Thoracic aorta (tissue), 2 donors: ENCODE measurements around the gene ADAMTSL2. TPM values are rescaled to one million over a fixed set of nuclear protein-coding genes. Genes with fewer than 3 reads are reported as not detected.

Source experiments
- ATAC-seq: fragments of 150-250 bp; one replicate; pipeline ENCODE4 v1.8.0; 2017; ENCODE audit warnings: low read depth; ENCODE audit not compliant: insufficient number of reproducible peaks, low FRiP score
- DNase-seq: peaks from one replicate; pipeline ENCODE4 v3.0.0-alpha.2; 2020; ENCODE audit warnings: low spot score
- H3K27ac ChIP-seq, 2 donors: fragments of 200-600 bp; sonication (generic); 1 replicate in 1 of 2; 2 replicates in 1 of 2; pipeline ENCODE4 v1.5.1; 2016; ENCODE audit warnings: mild to moderate bottlenecking in 2 of 2, moderate library complexity in 2 of 2
- H3K27me3 ChIP-seq: fragments of 200-600 bp; sonication (generic); replicated peaks from 2 replicates; pipeline ENCODE4 v1.6.0; 2016; ENCODE audit warnings: mild to moderate bottlenecking; ENCODE audit not compliant: insufficient read depth
- H3K36me3 ChIP-seq: fragments of 200-600 bp; sonication (generic); one replicate; pipeline ENCODE4 v1.5.1; 2016
- H3K4me1 ChIP-seq, 2 donors: fragments of 200-600 bp; sonication (generic); 1 replicate in 1 of 2; 2 replicates in 1 of 2; pipeline versions ENCODE4 v1.5.1 to v1.6.0; 2016; ENCODE audit warnings: low read depth in 2 of 2, mild to moderate bottlenecking in 1 of 2; ENCODE audit not compliant: control insufficient read depth in 1 of 2
- H3K4me3 ChIP-seq: fragments of 200-600 bp; sonication (generic); 2 replicates; pipeline ENCODE4 v1.5.1; 2016; ENCODE audit warnings: mild to moderate bottlenecking
- H3K9me3 ChIP-seq: fragments of 200-600 bp; sonication (generic); 2 replicates; pipeline ENCODE4 v1.5.1; 2016
- total RNA-seq, 2 donors: library from RNA; depleted of rRNA; stranded (reverse); fragments of >200 nt; gene quantifications; one replicate each; pipeline versions ENCODE4 v1.1.0 to v1.2.3, GENCODE V29; 2016
- TF ChIP-seq, protein P1 (sequence below): fragments of 200-600 bp; sonication (generic); IDR thresholded peaks from one replicate; pipeline ENCODE4 v1.5.1; 2019; ENCODE audit warnings: antibody characterized with exemption

Gene ADAMTSL2
- total RNA-seq, 2 donors from 2014 or later: 2.8 to 5.5 TPM

DNA sequence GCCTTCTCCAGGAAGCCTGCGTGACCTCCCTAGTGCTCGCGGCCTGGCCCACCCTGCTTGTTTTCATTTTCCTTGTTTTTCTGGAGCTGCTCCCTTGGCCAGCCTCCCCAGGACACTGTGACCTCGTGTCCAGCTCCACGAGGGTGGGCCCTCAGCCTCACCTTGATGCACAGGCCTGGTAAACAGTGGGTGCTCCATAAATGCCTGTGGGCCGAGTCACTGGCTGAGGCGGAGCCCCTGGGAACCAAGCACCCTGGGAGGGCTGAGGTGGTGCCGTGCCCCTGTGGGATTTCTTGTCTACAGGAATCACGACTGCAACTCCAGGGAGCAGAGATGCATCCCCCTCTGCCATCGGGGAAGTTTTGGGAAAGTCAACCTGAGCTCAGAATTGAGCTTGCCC is 57.5 kb downstream of the ADAMTSL2 start:
- Histone ChIP-seq H3K27ac (no peak overlapping the region), H3K4me3 (no peak overlapping the region), H3K4me1 (no peaks in the 10 kb centered on the region), H3K27me3 (no peaks in the 10 kb centered on the region), H3K9me3 (peaks cover 3% of the 10 kb centered on the region), H3K36me3 (no peaks in the 10 kb centered on the region)
- ATAC-seq: no peak
- no peak for DNase-seq
- TF ChIP-seq, protein P1, sequence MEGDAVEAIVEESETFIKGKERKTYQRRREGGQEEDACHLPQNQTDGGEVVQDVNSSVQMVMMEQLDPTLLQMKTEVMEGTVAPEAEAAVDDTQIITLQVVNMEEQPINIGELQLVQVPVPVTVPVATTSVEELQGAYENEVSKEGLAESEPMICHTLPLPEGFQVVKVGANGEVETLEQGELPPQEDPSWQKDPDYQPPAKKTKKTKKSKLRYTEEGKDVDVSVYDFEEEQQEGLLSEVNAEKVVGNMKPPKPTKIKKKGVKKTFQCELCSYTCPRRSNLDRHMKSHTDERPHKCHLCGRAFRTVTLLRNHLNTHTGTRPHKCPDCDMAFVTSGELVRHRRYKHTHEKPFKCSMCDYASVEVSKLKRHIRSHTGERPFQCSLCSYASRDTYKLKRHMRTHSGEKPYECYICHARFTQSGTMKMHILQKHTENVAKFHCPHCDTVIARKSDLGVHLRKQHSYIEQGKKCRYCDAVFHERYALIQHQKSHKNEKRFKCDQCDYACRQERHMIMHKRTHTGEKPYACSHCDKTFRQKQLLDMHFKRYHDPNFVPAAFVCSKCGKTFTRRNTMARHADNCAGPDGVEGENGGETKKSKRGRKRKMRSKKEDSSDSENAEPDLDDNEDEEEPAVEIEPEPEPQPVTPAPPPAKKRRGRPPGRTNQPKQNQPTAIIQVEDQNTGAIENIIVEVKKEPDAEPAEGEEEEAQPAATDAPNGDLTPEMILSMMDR: no peak

- Histone ChIP-seq H3K9me3 (peaks cover 11% of the 10 kb centered on the region), H3K4me1 (no peaks in the 10 kb centered on the region), H3K27ac (no peak overlapping the region), H3K36me3 (no peaks in the 10 kb centered on the region), H3K4me3 (no peak overlapping the region), H3K27me3 (no peaks in the 10 kb centered on the region)
- TF ChIP-seq, protein P1: no peak
- no peak for ATAC-seq
- no peak for DNase-seq
These were observed 58.4 kb downstream of the ADAMTSL2 start for GRCh38 chr9:133592731-133593409.

DNA sequence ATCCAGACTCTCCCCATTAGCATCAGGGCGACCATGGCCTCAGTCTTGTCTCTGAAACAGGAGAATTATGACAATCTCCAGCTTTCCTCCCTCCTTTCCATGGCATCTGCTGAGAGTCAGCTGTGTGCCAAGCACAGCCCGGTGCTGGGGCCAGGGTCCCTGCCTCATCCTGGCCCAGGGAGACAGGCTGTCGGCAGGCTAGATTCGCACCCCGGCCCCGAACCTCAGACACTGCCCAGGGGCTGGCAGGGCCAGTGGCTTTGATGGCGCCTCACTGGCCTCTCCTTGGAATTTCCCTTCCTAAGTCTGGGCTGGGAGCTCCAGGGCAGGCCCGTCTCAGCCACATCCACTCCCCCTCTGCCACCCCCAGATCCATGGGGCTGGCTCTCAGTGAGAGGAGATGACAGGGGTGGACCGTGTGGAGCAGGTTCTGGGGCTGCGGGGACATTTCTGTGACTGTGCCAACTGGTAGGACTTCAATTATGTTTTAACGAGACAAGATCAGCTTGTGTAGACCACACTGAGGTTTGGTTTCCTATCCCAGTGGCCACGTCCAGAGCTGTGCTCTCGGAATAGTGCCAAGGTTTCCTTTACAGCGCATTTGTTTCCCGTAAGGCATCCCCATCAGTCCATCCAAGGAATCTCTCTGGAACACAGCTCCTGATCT is 59.2 kb downstream of the ADAMTSL2 start:
- no peaks in the 10 kb centered on the region for H3K27me3 ChIP-seq
- H3K4me3 ChIP-seq: no peak overlapping the region
- H3K4me1 ChIP-seq: no peaks in the 10 kb centered on the region
- ATAC-seq: no peak
- H3K36me3 ChIP-seq: no peaks in the 10 kb centered on the region
- TF ChIP-seq, protein P1: no peak
- H3K27ac ChIP-seq: no peak overlapping the region
- DNase-seq: no peak
- H3K9me3 ChIP-seq: peaks cover 14% of the 10 kb centered on the region

DNA sequence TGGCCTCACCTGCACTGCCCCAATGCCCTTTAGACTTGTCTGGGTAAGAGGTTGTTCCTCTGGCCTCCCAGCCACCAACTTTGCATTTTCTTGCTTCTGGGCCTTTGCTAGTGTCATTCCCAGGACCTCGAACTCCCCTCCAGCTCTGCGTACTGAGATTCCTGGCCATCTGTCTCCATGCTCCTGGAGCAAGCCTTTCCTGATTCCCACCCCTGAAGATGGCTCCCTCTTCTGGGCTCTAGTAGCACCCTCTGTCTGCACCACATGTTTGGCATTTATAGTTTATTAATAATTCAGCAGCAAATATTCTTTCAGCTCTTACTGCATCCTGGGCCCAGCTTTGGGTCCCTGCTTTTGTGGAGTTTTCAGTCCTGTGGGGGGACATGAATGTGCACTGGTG is 59.8 kb downstream of the ADAMTSL2 start:
- DNase-seq: no peak
- H3K4me3 ChIP-seq: no peak overlapping the region
- TF ChIP-seq, protein P1: no peak
- no peaks in the 10 kb centered on the region for H3K4me1 ChIP-seq
- no peak for ATAC-seq
- no peaks in the 10 kb centered on the region for H3K27me3 ChIP-seq
- H3K9me3 ChIP-seq: peaks cover 14% of the 10 kb centered on the region
- H3K27ac ChIP-seq: no peak overlapping the region
- no peaks in the 10 kb centered on the region for H3K36me3 ChIP-seq

DNA sequence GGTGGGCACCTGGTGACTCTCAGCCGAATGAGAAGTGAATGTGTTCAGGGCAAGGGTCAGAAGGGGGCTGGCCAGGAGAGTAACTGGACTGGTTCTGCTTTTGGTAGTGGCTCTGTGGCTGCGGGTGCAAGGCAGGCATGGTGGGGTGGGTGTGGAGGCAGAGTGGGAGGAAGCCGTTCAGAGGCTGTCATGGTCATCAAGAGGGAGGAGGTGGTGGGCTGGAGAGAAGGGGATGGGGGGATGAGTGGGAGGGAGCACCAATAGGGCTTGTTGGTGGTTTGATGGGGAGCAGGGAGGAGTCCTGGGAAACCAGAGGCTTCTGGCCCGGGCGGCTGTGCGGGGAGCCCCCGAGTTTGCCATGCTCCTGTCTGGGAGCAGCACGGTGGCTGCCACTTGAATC is 61.4 kb downstream of the ADAMTSL2 start:
- no peaks in the 10 kb centered on the region for H3K27me3 ChIP-seq
- no peak for ATAC-seq
- no peaks in the 10 kb centered on the region for H3K4me1 ChIP-seq
- DNase-seq: no peak
- H3K9me3 ChIP-seq: peaks cover 14% of the 10 kb centered on the region
- no peaks in the 10 kb centered on the region for H3K36me3 ChIP-seq
- TF ChIP-seq, protein P1: no peak
- H3K4me3 ChIP-seq: no peak overlapping the region
- H3K27ac ChIP-seq: no peak overlapping the region
